K562 (cell line): Measurements from ENCODE around the gene CEBPB. TPM values are rescaled to one million over a fixed set of nuclear protein-coding genes. Genes with fewer than 3 reads are reported as not detected.

Experiments used
- CREB3 ChIP-seq: fragments of 450-650 bp; conservative IDR thresholded peaks from 2 replicates; pipeline ENCODE4 v1.6.1; 2016; ENCODE audit warnings: missing genetic modification characterization, low read depth, mild to moderate bottlenecking, missing compliant biosample characterization, moderate library complexity
- CXXC5 ChIP-seq: fragments of 250-450 bp; sonication (Bioruptor Pico); IDR thresholded peaks from 2 replicates; pipeline ENCODE4 v1.8.0; 2022; ENCODE audit warnings: inconsistent platforms, mild to moderate bottlenecking, moderate library complexity
- E2F6 ChIP-seq, 2 experiments: IDR thresholded peaks; 2 replicates each; pipeline ENCODE4 v1.6.1; 2011; ENCODE audit warnings: borderline replicate concordance in 1 of 2, control low read depth in 1 of 2, low read depth in 1 of 2, low read length in 1 of 2, mild to moderate bottlenecking in 1 of 2, mixed read lengths in 1 of 2, moderate library complexity in 1 of 2; ENCODE audit not compliant: insufficient read depth in 1 of 2, insufficient read length in 1 of 2, poor library complexity in 1 of 2, severe bottlenecking in 1 of 2; ENCODE audit errors: extremely low read depth in 1 of 2
- ELF2 ChIP-seq: fragments of 250-450 bp; sonication (Bioruptor Pico); IDR thresholded peaks from 2 replicates; pipeline ENCODE4 v1.5.0; 2021; ENCODE audit warnings: mild to moderate bottlenecking
- HMGXB4 ChIP-seq: sonication (generic); formaldehyde crosslinking; IDR thresholded peaks from 2 replicates; pipeline ENCODE4 v1.8.1; 2023; ENCODE audit warnings: mild to moderate bottlenecking, missing genetic modification reagents
- MBD1 ChIP-seq: fragments of 250-450 bp; sonication (Bioruptor Pico); IDR thresholded peaks from 2 replicates; pipeline ENCODE4 v1.8.0; 2022; ENCODE audit warnings: inconsistent platforms
- MLLT1 ChIP-seq, 2 experiments: fragments of 450-650 bp; IDR thresholded peaks; 2 replicates each; pipeline ENCODE4 v1.6.1; 2016
- POLR2B ChIP-seq: fragments of 450-650 bp; IDR thresholded peaks from 2 replicates; pipeline ENCODE4 v1.6.1; 2018; ENCODE audit warnings: low read depth; ENCODE audit not compliant: partially characterized antibody
- RCOR1 ChIP-seq, 2 experiments: IDR thresholded peaks; 2 replicates each; pipeline ENCODE4 v1.6.1; 2012; ENCODE audit warnings: low read depth in 2 of 2, low read length in 2 of 2, borderline replicate concordance in 1 of 2, improper control_type of control experiment in 1 of 2
- RREB1 ChIP-seq: fragments of 250-450 bp; sonication (Bioruptor Pico); IDR thresholded peaks from 2 replicates; pipeline ENCODE4 v1.4.0; 2020
- SUPT5H ChIP-seq: fragments of 450-650 bp; IDR thresholded peaks from 2 replicates; pipeline ENCODE4 v1.6.1; 2016
- polyA plus RNA-seq, 8 experiments: library from polyadenylated mRNA; depleted of rRNA in 4 of 8; stranded (reverse) in 5 of 8; unstranded in 3 of 8; fragments of >200 nt; fragmentation: Nextera tagmentation in 2 of 8; fragmentation: Illumina TruSeq in 1 of 8; extraction: Ambion mirVana in 2 of 8; extraction: Trizol in 1 of 8; gene quantifications; 2 replicates each; pipeline versions ENCODE4 v1.2.1 to v1.2.3, GENCODE V29; 2011 to 2014; ENCODE audit warnings: inconsistent platforms in 1 of 8, missing spikeins in 1 of 8
- total RNA-seq, 7 experiments: library from RNA; depleted of rRNA in 6 of 7; stranded (reverse); fragments of >200 nt in 6 of 7; fragmentation: Illumina TruSeq in 2 of 7; extraction: Trizol in 2 of 7; gene quantifications; 2 replicates each; pipeline versions ENCODE4 v1.2.1 to v1.2.3, GENCODE V29; 2011 to 2021; ENCODE audit warnings: low replicate concordance in 1 of 7

Gene CEBPB
- total and polyA plus RNA-seq, 9 of the 15 experiments (the other 6 are each of a cell fraction or from before 2014, with no cell fraction given) = 1.2 to 72.6 (median 7.8) TPM

- TF ChIP-seq CREB3 (tag) (no peak), HMGXB4 (CRISPR knock-in tag) (peak; percentile 82; the same call in 1 of the 2 replicates), MLLT1 (IDR thresholded peaks at IDR 0.05) (peak in 1 of 2 experiments; percentile 32; a peak in 2 of 4 replicates), RCOR1 (IDR thresholded peaks at IDR 0.05; ENCODE audit: borderline replicate concordance in 1 of 2, low read depth in 2 of 2, low read length in 2 of 2) (peak in 1 of 2 experiments; percentile 32; a peak in 2 of 4 replicates), RREB1 (CRISPR knock-in tag) (peak; percentile 79; the same call in 1 of the 2 replicates), POLR2B (peak; percentile 74), MBD1 (CRISPR knock-in tag) (no peak), SUPT5H (peak; percentile 79), ELF2 (peak; percentile 67; the same call in 1 of the 2 replicates), CXXC5 (CRISPR knock-in tag) (peak; percentile 93), E2F6 (IDR thresholded peaks at IDR 0.05; ENCODE audit: borderline replicate concordance in 1 of 2, extremely low read depth in 1 of 2, insufficient read depth in 1 of 2, insufficient read length in 1 of 2, low read depth in 1 of 2, low read length in 1 of 2, poor library complexity in 1 of 2, severe bottlenecking in 1 of 2) (peak in 1 of 2 experiments; percentile 12)
These were observed at the start of gene CEBPB (continued) for GRCh38 chr20:50190251-50191064.
